PFSK-1 (cell line): ENCODE measurements around the gene MED9.

Experiments used
- FOXP2 ChIP-seq: optimal IDR thresholded peaks from 2 replicates; pipeline ENCODE3; 2011; ENCODE audit warnings: borderline replicate concordance, control low read depth, inconsistent platforms; ENCODE audit not compliant: insufficient read depth; ENCODE audit errors: extremely low read length, extremely low read depth
- POLR2AphosphoS5 ChIP-seq: IDR thresholded peaks from 2 replicates; pipeline ENCODE4 v1.6.1; 2012; ENCODE audit warnings: low read depth, mild to moderate bottlenecking, control low read depth, low read length, moderate library complexity
- REST ChIP-seq, 2 experiments: IDR thresholded peaks; 2 replicates each; pipeline versions ENCODE4 v1.6.1 to v1.8.0; 2011 to 2012; ENCODE audit warnings: low read depth in 2 of 2, low read length in 2 of 2, control low read depth in 1 of 2, inconsistent platforms in 1 of 2, mild to moderate bottlenecking in 1 of 2, moderate library complexity in 1 of 2; ENCODE audit not compliant: insufficient read depth in 1 of 2
- SIN3A ChIP-seq: IDR thresholded peaks from 2 replicates; pipeline ENCODE4 v1.6.1; 2012; ENCODE audit warnings: mild to moderate bottlenecking, low read length, moderate library complexity, borderline replicate concordance; ENCODE audit not compliant: insufficient read depth
- TAF1 ChIP-seq: IDR thresholded peaks from 2 replicates; pipeline ENCODE4 v1.6.1; 2012; ENCODE audit warnings: low read length, control low read depth, borderline replicate concordance; ENCODE audit not compliant: insufficient read depth

Gene MED9

GRCh38 chr17:17540935-17541639, 64.3 kb downstream of the MED9 start:
- TF ChIP-seq POLR2AphosphoS5 (no peak), REST (IDR thresholded peaks at IDR 0.05; ENCODE audit: insufficient read depth in 1 of 2, low read depth in 2 of 2, low read length in 2 of 2) (no peak), TAF1 (no peak), SIN3A (no peak), FOXP2 (no peak)

GRCh38 chr17:17541640-17542001, 64.8 kb downstream of the MED9 start:
- TF ChIP-seq FOXP2 (no peak), TAF1 (no peak), REST (IDR thresholded peaks at IDR 0.05; ENCODE audit: insufficient read depth in 1 of 2, low read depth in 2 of 2, low read length in 2 of 2) (no peak), POLR2AphosphoS5 (no peak), SIN3A (no peak)
